ENCODE data around the gene PSD2.

DNA sequence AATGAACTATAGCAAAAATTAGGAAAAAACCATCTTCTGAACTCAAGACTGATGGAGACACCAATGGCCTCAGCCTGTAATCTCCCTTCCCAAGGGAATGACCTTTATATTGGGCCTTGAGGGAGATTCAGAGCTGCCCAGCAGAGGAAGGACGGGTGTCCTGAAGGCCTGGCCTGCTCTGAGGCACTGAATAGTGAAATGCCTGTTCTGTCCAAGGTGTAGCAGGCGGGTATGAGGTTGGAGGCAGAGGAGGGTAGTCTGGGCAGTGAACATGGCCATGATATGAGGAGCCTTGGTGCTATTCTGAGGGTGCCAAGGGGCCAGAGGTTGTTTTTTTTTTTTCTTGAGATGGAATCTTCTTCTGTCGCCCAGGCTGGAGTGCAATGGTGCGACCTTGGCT, 25.0 kb downstream of the PSD2 start:
- TF ChIP-seq POLR2A (IDR thresholded peaks at IDR 0.05; ENCODE audit: low read length) (no peak), GATA1 (IDR thresholded peaks at IDR 0.05; ENCODE audit: low read depth, low read length) (no peak)

Measured in erythroblast (primary cell).